Astrocyte (in vitro differentiated cells and primary cell): Measurements from ENCODE around the gene TNNI2.

ENCODE experiments used
- CTCF ChIP-seq: IDR thresholded peaks from 2 replicates; pipeline ENCODE4 v1.5.1; 2011; ENCODE audit warnings: low read depth, mild to moderate bottlenecking, inconsistent platforms, low read length, moderate library complexity; ENCODE audit not compliant: insufficient read depth
- EZH2 ChIP-seq: IDR thresholded peaks from 2 replicates; pipeline ENCODE4 v1.6.1; 2012; ENCODE audit warnings: mild to moderate bottlenecking, low read length, inconsistent platforms; ENCODE audit not compliant: insufficient read depth

GRCh38 chr11:1860108-1860507, 21.3 kb downstream of the TNNI2 start:
- TF ChIP-seq CTCF (no peak), EZH2 (no peak)
